NCI-H2081 treated with DMSO at 0.1 percent for 48 hours (cell line): ENCODE measurements around the gene AKT3.
"Not testable (repeated sequence)": the region's sequence is repeated elsewhere in the genome, so short reads cannot be mapped to it uniquely, and the experiment has no call there.

Source experiments
- DNase-seq: peaks from one replicate; lab custom pipeline; 2025; lab: John Stamatoyannopoulos, UW

AKT3 gene

DNA sequence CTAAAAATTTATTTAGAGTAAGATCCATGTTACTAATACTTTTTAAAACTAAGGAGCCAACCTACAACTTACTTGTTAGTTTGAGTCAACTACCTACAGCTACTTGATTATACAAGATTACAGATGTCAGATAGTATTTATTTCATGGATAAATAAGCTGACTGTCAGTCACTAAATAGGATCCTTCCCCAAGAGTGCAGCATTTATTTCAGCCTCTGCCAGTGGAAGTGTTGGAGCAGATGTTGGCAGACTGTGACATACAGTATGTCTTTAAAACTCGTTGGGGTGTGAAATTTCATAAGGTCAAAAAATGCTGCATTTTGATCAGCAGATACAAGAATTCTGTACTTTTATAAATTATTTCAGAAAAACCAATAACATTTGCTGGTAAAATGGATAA lies 156.2 kb downstream of the AKT3 start:
- no peak for DNase-seq

- DNase-seq, result no peak
Observed at GRCh38 chr1:243686159-243686558, 163.9 kb downstream of the AKT3 start.

- DNase-seq, result no peak
Observed at GRCh38 chr1:243680860-243681259, 169.2 kb downstream of the AKT3 start.

DNA sequence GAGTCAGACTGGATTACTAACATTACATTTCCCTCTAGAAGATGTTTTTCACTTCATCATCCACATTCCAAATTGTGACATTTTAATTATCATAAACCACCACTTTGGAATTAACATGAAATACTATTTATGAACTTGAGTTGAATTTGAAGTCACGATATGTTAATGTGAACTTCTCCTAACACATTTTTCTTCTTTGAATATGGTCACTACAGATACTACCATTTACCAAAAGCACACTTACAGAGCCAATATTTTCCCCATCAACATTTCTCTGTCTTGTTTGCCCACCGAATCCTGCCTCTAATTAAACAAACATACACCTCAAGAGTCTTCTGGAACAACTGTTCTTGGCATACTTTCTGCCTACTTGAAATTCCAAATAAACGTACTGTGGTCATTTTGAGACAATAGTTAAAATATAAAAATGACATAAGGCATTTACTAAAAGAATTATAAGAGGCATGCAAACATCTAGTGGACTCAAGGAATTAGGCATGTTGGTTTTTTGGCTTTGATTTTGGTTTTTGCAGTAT lies 177.4 kb downstream of the AKT3 start:
- no peak for DNase-seq

DNA sequence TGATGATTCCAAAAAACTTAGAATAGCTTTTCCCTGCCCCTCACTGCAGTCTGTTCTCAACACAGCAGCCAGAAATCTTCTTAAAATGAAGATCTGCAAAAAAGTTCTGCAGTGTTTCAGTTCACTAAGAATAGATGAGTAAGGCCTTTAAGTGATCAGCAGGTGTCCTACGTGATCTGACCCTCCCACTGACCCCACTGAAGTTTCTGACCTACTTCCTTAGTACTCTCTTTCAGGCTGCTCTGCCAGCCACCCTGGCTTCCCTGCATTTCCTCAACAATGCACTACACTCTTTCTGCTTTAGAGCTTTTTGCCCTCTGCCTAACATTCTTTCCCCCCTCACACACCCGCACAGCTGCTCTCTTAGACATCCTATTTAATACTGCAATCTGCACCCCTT lies 182.5 kb downstream of the AKT3 start:
- no peak for DNase-seq

DNA sequence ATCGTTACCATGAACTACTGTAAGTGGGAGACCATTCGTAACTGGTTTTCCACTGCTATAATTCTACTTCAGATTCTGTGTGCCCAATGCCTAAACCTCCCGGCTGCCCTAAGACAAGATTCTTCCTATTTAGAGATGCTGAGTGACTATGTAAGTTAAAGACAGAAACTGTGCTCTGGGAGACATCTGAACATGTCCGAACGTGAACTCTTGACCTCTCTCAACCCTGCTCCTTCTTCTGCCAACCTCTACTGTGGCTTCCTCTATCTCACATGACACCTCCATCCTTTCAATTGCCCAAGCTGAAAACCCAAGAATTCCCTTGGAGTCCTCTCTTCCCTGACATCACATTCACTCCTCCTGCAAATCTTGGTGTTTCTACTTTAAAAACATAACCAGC lies 182.9 kb downstream of the AKT3 start:
- DNase-seq, result no peak

- DNase-seq, result no peak
Observed at GRCh38 chr1:243663651-243664050, 186.4 kb downstream of the AKT3 start.

DNA sequence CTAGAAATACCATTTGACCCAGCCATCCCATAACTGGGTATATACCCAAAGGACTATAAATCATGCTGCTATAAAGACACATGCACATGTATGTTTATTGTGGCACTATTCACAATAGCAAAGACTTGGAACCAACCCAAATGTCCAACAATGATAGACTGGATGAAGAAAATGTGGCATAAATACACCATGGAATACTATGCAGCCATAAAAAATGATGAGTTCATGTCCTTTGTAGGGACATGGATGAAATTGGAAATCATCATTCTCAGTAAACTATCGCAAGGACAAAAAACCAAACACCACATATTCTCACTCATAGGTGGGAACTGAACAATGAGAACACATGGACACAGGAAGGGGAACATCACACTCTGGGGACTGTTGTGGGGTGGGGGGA lies 187.9 kb downstream of the AKT3 start:
- not testable (repeated sequence) for DNase-seq

DNA sequence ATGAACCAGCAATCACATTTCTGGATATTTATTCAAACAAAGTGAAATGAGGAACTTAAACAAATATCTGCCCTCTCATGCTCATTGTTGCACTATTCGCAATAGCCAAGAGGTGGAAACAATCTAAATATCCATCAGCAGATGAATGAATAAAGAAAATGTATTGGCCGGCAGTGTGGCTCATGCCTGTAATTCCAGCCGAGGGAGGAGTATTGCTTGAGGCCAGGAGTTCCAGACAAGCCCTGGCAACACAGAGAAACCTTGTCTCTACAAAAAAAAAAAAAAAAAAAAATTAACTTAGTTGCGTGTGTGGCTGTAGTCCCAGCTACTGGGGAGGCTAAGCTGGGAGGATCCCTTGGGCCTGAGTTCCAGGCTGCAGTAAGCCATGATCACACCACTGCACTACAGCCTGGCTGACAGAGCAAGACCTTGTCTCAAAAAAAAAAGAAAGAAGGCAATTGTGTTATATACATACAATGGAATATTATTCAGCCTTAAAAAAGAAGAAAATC lies 191.4 kb downstream of the AKT3 start:
- no peak for DNase-seq

GRCh38 chr1:243657793-243658192 lies 192.2 kb downstream of the AKT3 start:
- DNase-seq, result no peak

DNA sequence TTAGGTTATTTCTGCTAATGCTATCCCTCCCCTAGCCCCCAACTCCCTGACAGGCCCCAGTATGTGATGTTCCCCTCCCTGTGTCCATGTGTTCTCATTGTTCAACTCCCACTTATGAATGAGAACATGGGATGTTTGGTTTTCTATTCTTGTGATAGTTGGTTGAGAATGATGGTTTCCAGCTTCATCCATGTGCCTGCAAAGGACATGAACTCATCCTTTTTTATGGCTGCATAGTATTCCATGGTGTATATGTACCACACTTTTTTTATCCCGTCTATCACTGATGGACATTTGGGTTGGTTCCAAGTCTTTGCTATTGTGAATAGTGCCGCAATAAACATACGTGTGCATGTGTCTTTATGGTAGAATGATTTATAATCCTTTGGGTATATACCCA lies 200.5 kb downstream of the AKT3 start:
- DNase-seq, result not testable (repeated sequence)

GRCh38 chr1:243646841-243647240 lies 203.2 kb downstream of the AKT3 start:
- no peak for DNase-seq

DNA sequence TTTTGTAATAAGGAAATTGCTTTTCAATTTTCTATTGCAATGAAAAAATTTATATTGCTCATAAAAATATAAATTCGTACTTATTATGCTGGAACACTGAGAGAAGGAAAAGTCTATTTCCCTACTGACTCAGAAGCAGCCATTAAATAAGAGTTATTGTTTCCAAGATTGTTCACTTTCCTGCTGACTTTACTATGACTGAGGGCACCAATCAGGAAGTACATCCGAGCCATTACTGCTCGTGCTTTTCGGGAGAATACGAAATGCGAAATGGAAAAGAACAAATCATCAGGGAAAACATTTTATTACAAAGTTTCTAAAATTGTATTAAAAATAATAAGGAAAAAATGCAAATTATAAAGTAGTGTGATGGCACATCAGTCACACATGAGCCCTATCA lies 204.8 kb downstream of the AKT3 start:
- no peak for DNase-seq

DNA sequence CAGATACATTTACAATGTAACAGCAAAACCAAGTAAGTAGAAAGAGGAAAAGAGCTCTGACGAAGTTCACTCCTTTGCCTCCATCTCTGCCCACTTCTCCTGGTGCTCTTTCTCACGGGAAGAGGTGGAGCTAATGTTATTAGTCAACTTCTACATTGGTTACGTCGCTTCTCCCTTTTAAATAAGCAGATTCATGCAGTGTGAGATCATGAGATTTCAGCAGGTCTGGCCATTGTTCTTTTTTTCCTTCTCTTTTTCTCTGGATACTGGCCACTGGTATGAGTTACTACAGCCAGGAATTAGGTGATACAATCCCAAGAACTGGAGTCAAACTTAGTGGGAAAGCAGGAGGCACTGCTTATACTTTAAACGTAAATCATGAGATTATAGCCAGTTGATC lies 207.1 kb downstream of the AKT3 start:
- DNase-seq, result no peak

DNA sequence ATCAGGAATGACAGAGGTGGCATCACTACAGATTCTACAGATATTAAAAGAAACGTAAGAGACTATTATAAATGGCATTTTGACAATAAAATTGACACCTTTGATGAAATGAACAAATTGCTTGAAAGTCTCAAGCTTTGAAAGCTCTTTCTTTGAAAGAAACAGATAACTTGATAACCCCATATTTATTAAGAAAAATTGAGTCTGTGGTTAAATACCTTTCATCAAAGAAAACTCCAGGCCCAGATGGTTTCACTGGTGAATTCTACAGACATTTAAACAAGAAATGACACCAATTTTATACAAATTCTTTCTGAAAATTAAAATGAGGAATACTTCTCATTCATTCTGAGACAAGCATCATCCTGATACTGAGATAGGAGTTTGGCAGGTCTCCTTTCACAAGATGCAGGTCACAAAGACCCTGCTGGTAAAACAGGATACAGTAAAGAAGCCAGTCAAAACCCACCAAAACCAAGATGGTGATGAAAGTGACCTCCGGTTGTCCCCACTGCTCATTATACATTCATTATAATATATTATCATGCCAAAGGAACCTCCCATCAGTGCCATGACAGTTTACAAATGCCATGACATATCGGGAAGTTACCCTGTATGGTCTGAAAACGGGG lies 210.9 kb downstream of the AKT3 start:
- DNase-seq, result no peak

DNA sequence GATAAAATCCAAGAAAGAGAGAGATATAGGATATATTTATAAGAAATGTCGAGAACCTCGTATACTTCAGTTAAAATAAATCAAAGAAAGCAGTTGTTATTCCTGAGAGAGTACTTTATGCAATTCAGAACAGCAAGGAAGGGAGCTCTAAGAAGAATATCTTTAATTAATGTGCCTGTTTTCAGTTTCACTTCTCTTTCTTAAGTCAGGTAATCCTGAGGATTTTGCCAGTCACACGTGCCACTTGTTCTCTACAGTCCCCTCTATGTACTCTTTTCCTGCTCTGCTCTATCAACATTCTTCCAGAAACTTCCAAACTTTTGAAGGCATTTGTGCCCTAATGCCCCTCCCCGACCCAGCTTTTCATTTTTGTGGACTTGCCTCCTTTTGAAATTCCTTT lies 211.9 kb downstream of the AKT3 start:
- no peak for DNase-seq

- no peak for DNase-seq
Observed at GRCh38 chr1:243628476-243628907, 221.6 kb downstream of the AKT3 start.

GRCh38 chr1:243623841-243624240 lies 226.2 kb downstream of the AKT3 start:
- DNase-seq, result no peak

GRCh38 chr1:243621973-243622372 lies 228.1 kb downstream of the AKT3 start:
- DNase-seq, result no peak

GRCh38 chr1:243620096-243620495 lies 229.9 kb downstream of the AKT3 start:
- no peak for DNase-seq

DNA sequence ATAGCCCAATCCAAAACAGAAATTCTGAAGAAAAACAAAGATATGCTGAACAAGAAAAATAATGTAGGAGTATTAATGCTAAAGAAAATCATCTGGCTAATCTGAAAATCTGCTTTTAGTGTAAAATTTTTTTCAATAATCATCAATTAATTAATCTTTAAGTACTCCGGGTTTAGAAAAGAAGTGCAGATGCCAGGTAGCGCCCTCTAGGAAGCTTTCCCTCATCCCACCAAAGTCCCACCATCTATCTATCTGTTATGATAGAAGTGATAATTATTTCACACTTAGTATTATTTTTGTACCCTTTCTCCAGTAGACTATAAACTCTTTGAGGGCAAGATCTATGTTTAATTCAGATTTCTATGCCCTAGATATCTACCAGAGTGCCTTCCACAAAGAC lies 240.3 kb downstream of the AKT3 start:
- no peak for DNase-seq

DNA sequence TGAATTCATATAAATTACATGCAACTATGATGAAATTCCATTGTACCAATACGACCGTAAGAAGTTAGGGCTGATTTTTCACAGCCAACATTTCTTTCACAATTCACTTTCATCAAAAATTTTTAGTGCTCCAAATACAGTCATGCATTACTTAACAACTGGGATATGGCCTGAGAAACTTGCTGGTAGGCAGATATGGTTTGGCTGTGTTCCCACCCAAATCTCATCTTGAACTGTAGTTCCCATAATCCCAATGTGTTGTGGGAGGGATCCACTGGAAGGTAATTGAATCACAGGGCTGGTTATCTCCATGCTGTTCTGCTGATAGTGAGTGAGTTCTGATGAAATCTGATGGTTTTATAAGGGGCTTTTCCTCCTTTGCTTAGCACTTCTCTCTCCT lies 244.4 kb downstream of the AKT3 start:
- no peak for DNase-seq

GRCh38 chr1:243601720-243602119 lies 248.3 kb downstream of the AKT3 start:
- no peak for DNase-seq

- no peak for DNase-seq
Observed at GRCh38 chr1:243598433-243598832, 251.6 kb downstream of the AKT3 start.
